SK-N-SH (cell line): Measurements from ENCODE around the gene PUDP. TPM values are rescaled to one million over a fixed set of nuclear protein-coding genes. Genes with fewer than 3 reads are reported as not detected.

Experiments used
- CTCF ChIA-PET: fragments of 300-600, 350-600 bp; formaldehyde crosslinking; extraction: SDS; loops from one replicate; lab custom pipeline; 2021; lab: Yijun Ruan, JAX
- POLR2A ChIA-PET: fragments of 350-600 bp; sonication (Branson Sonifier 250); formaldehyde crosslinking; extraction: SDS; loops from one replicate; lab custom pipeline; 2020; ENCODE audit warnings: antibody characterized with exemption, inconsistent platforms; lab: Yijun Ruan, JAX
- DNase-seq: peaks from one replicate; pipeline ENCODE4 v3.0.0; 2012
- H2AFZ ChIP-seq: fragments of 200-600 bp; sonication (generic); 2 replicates; pipeline ENCODE4 v1.8.1; 2016; ENCODE audit warnings: antibody characterized with exemption, mild to moderate bottlenecking, low read depth
- H3F3A ChIP-seq: fragments of 200-600 bp; sonication (generic); replicated peaks from 2 replicates; pipeline ENCODE3; 2016; ENCODE audit warnings: antibody characterized with exemption, mild to moderate bottlenecking; ENCODE audit not compliant: insufficient read depth
- H3K27ac ChIP-seq, 2 experiments: fragments of 200-500 bp in 1 of 2; fragments of 200-600 bp in 1 of 2; sonication (Bioruptor generic) in 1 of 2; sonication (generic), shearing (Covaris generic) in 1 of 2; 2 replicates each; pipeline versions ENCODE4 v1.5.1 to v1.6.1; 2014 to 2016; ENCODE audit warnings: low read depth in 2 of 2, inconsistent platforms in 1 of 2, low read length in 1 of 2, mild to moderate bottlenecking in 1 of 2, mixed read lengths in 1 of 2
- H3K27me3 ChIP-seq: fragments of 200-600 bp; sonication (generic), shearing (Covaris generic); 2 replicates; pipeline ENCODE4 v1.6.1; 2016; ENCODE audit warnings: mixed run types; ENCODE audit not compliant: insufficient read depth
- H3K36me3 ChIP-seq, 2 experiments: fragments of 200-500 bp in 1 of 2; fragments of 200-600 bp in 1 of 2; sonication (Bioruptor generic) in 1 of 2; sonication (generic) in 1 of 2; replicated peaks in 1 of 2; 2 replicates each; pipeline versions ENCODE3 to v1.5.1; 2014 to 2016; ENCODE audit warnings: low read length in 1 of 2, mild to moderate bottlenecking in 1 of 2; ENCODE audit not compliant: insufficient read depth in 2 of 2, control insufficient read depth in 1 of 2
- H3K4me1 ChIP-seq, 2 experiments: fragments of 200-500 bp in 1 of 2; fragments of 200-600 bp in 1 of 2; sonication (Bioruptor generic) in 1 of 2; sonication (generic), shearing (Covaris generic) in 1 of 2; 2 replicates each; pipeline versions ENCODE4 v1.5.1 to v1.6.1; 2014 to 2016; ENCODE audit warnings: low read depth in 1 of 2, low read length in 1 of 2, mixed run types in 1 of 2; ENCODE audit not compliant: insufficient read depth in 2 of 2, control insufficient read depth in 1 of 2
- H3K4me2 ChIP-seq: fragments of 200-600 bp; sonication (generic), shearing (Covaris generic); 2 replicates; pipeline ENCODE4 v1.6.1; 2017; ENCODE audit warnings: mixed run types
- H3K4me3 ChIP-seq, 2 experiments: fragments of 200-500 bp in 1 of 2; fragments of 200-600 bp in 1 of 2; sonication (Bioruptor generic) in 1 of 2; sonication (generic), shearing (Covaris generic) in 1 of 2; 2 replicates each; pipeline versions ENCODE4 v1.5.1 to v1.8.1; 2014 to 2016; ENCODE audit warnings: low read depth in 2 of 2, inconsistent platforms in 1 of 2, low read length in 1 of 2, mild to moderate bottlenecking in 1 of 2, mixed read lengths in 1 of 2, moderate library complexity in 1 of 2
- H3K79me2 ChIP-seq: fragments of 200-600 bp; sonication (generic); 2 replicates; pipeline ENCODE4 v1.8.1; 2017; ENCODE audit warnings: mild to moderate bottlenecking; ENCODE audit not compliant: insufficient read depth
- H3K9ac ChIP-seq: fragments of 200-600 bp; sonication (generic); 2 replicates; pipeline ENCODE4 v1.6.1; 2017; ENCODE audit warnings: mixed run types
- H3K9me2 ChIP-seq: fragments of 200-600 bp; sonication (generic); 2 replicates; pipeline ENCODE4 v1.6.1; 2017; ENCODE audit warnings: mixed run types
- H3K9me3 ChIP-seq: fragments of 200-600 bp; sonication (generic); 2 replicates; pipeline ENCODE4 v1.6.1; 2017; ENCODE audit warnings: mixed run types, mild to moderate bottlenecking, moderate library complexity
- H4K20me1 ChIP-seq: fragments of 200-600 bp; sonication (generic); 2 replicates; pipeline ENCODE4 v1.6.1; 2017; ENCODE audit warnings: mild to moderate bottlenecking, mixed run types; ENCODE audit not compliant: insufficient read depth
- CHD2 ChIP-seq: fragments of 150-350 bp; IDR thresholded peaks from 2 replicates; pipeline ENCODE4 v1.6.1; 2018; ENCODE audit warnings: low read length; ENCODE audit not compliant: partially characterized antibody
- ELF1 ChIP-seq: IDR thresholded peaks from 2 replicates; pipeline ENCODE4 v1.4.0; 2012
- FOSL2 ChIP-seq: IDR thresholded peaks from 2 replicates; pipeline ENCODE4 v1.4.0; 2012; ENCODE audit warnings: low read depth, mild to moderate bottlenecking, moderate library complexity, borderline replicate concordance
- FOXM1 ChIP-seq: IDR thresholded peaks from 2 replicates; pipeline ENCODE4 v1.4.0; 2012; ENCODE audit warnings: low read depth, mild to moderate bottlenecking
- GABPA ChIP-seq: IDR thresholded peaks from 2 replicates; pipeline ENCODE4 v1.4.0; 2012; ENCODE audit warnings: low read depth, mild to moderate bottlenecking
- GATA2 ChIP-seq: sonication (generic); formaldehyde crosslinking; IDR thresholded peaks from 2 replicates; pipeline ENCODE4 v1.5.0; 2020; ENCODE audit warnings: mild to moderate bottlenecking, missing genetic modification reagents
- JUND ChIP-seq: IDR thresholded peaks from 2 replicates; pipeline ENCODE4 v1.4.0; 2012
- MAX ChIP-seq: IDR thresholded peaks from 2 replicates; pipeline ENCODE4 v1.4.0; 2012; ENCODE audit warnings: low read depth
- MEF2A ChIP-seq: IDR thresholded peaks from 2 replicates; pipeline ENCODE4 v1.4.0; 2012; ENCODE audit warnings: low read depth, borderline replicate concordance
- NRF1 ChIP-seq: IDR thresholded peaks from 2 replicates; pipeline ENCODE4 v1.6.1; 2012; ENCODE audit warnings: low read depth, mild to moderate bottlenecking, low read length
- RAD21 ChIP-seq: IDR thresholded peaks from 2 replicates; pipeline ENCODE4 v1.6.1; 2012; ENCODE audit warnings: mild to moderate bottlenecking, low read length
- RXRA ChIP-seq: IDR thresholded peaks from 2 replicates; pipeline ENCODE4 v1.4.0; 2012; ENCODE audit warnings: low read depth, mild to moderate bottlenecking, borderline replicate concordance
- SMC3 ChIP-seq: IDR thresholded peaks from 2 replicates; pipeline ENCODE4 v1.6.1; 2012; ENCODE audit warnings: low read depth, low read length, improper control_type of control experiment
- TEAD4 ChIP-seq: IDR thresholded peaks from 2 replicates; pipeline ENCODE4 v1.4.0; 2012; ENCODE audit warnings: mild to moderate bottlenecking, borderline replicate concordance; ENCODE audit not compliant: insufficient read depth
- YY1 ChIP-seq: IDR thresholded peaks from 2 replicates; pipeline ENCODE4 v1.4.0; 2012; ENCODE audit warnings: low read depth, mild to moderate bottlenecking
- ZBTB33 ChIP-seq: IDR thresholded peaks from 2 replicates; pipeline ENCODE4 v1.4.0; 2012; ENCODE audit warnings: low read depth, borderline replicate concordance
- WGBS: methylation state at CpG from one replicate; pipeline ENCODE4 v1.1.6; 2017; ENCODE audit warnings: low lambda C conversion rate; 5-methylcytosine and 5-hydroxymethylcytosine counted together
- polyA plus RNA-seq, 3 experiments: library from polyadenylated mRNA; depleted of rRNA; stranded (reverse); fragments of >200 nt; gene quantifications; 2 replicates each; pipeline ENCODE4 v1.2.3, GENCODE V29; 2012
- TF ChIP-seq, protein P1 (sequence below): IDR thresholded peaks from 2 replicates; pipeline ENCODE4; 2012
- TF ChIP-seq, protein P2 (sequence below): IDR thresholded peaks from 2 replicates; pipeline ENCODE4 v1.6.1; 2012; ENCODE audit warnings: mild to moderate bottlenecking, low read depth, low read length, moderate library complexity
- TF ChIP-seq, protein P3 (sequence below): fragments of 150-350 bp; IDR thresholded peaks from 2 replicates; pipeline ENCODE4 v1.6.1; 2016; ENCODE audit warnings: mild to moderate bottlenecking, low read depth, low read length

PUDP gene
- polyA plus RNA-seq, 1 of the 3 experiments (the other 2 are of a cell fraction): 23.0 TPM

DNA sequence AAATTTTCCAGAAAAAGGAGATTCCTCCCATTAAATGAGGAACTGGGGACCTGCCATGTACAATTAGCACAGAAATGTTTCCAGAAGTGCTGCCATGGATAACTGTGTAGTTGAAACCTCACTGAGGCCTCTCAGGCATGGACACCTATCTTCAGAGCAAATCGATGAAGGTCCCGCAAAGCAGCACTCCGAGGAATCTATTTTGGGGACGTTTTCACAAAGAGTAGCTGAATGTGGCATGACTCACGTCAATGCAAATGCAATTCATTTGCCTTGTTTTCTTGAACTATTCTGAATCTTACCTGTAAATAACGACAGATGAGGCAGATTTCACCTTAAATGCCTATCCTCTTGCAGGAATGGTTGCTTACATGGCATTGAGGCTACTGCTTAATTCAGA is 87.5 kb downstream of the PUDP start:
- Histone ChIP-seq H3K9ac (no peak overlapping the region), H3F3A (no peaks in the 10 kb centered on the region)
- no peak for DNase-seq
- TF ChIP-seq RXRA (no peak), FOXM1 (no peak), MAX (no peak)
- TF ChIP-seq, all 33 proteins: peak for 0
- Histone ChIP-seq H3K9me2 (no peaks in the 10 kb centered on the region), H3K4me1 (no peaks in the 10 kb centered on the region; a peak in 1 of 4 replicates), H3K27ac (no peak overlapping the region), H3K4me3 (no peak overlapping the region), H3K36me3 (peaks cover 4 to 12% of the 10 kb centered on the region in 2 experiments), H3K9me3 (no peaks in the 10 kb centered on the region), H3K79me2 (no peaks in the 10 kb centered on the region; the same call in 1 of the 2 replicates), H2AFZ (no peak overlapping the region), H3K4me2 (no peak overlapping the region), H3K27me3 (no peaks in the 10 kb centered on the region), H4K20me1 (no peaks in the 10 kb centered on the region; the same call in 1 of the 2 replicates)
- POLR2A ChIA-PET: no interaction called here
- CTCF ChIA-PET: no interaction called here
- 84% methylated on average over 6 of the region's 6 CpGs for WGBS

GRCh38 chrX:7059859-7060258 is 88.1 kb downstream of the PUDP start:
- Histone ChIP-seq H3K9ac (no peak overlapping the region), H3K4me3 (no peak overlapping the region), H3K27ac (no peak overlapping the region), H3K36me3 (peaks cover 4 to 12% of the 10 kb centered on the region in 2 experiments), H3K9me3 (no peaks in the 10 kb centered on the region), H3K4me1 (no peaks in the 10 kb centered on the region; a peak in 1 of 4 replicates), H3K27me3 (no peaks in the 10 kb centered on the region), H3K4me2 (no peak overlapping the region), H4K20me1 (no peaks in the 10 kb centered on the region; the same call in 1 of the 2 replicates), H3K9me2 (no peaks in the 10 kb centered on the region), H3F3A (no peaks in the 10 kb centered on the region), H2AFZ (no peak overlapping the region), H3K79me2 (no peaks in the 10 kb centered on the region; the same call in 1 of the 2 replicates)
- 97% methylated on average over 4 of the region's 5 CpGs for WGBS
- TF ChIP-seq, protein P1, sequence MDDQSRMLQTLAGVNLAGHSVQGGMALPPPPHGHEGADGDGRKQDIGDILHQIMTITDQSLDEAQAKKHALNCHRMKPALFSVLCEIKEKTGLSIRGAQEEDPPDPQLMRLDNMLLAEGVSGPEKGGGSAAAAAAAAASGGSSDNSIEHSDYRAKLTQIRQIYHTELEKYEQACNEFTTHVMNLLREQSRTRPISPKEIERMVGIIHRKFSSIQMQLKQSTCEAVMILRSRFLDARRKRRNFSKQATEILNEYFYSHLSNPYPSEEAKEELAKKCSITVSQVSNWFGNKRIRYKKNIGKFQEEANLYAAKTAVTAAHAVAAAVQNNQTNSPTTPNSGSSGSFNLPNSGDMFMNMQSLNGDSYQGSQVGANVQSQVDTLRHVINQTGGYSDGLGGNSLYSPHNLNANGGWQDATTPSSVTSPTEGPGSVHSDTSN: no peak
- TF ChIP-seq FOSL2 (no peak), TEAD4 (no peak), GABPA (no peak), MEF2A (no peak), JUND (no peak), FOXM1 (no peak), ZBTB33 (no peak), GATA2 (no peak), NRF1 (no peak), YY1 (no peak), SMC3 (no peak), CHD2 (no peak), RAD21 (no peak), ELF1 (no peak), RXRA (no peak)
- TF ChIP-seq, protein P2, sequence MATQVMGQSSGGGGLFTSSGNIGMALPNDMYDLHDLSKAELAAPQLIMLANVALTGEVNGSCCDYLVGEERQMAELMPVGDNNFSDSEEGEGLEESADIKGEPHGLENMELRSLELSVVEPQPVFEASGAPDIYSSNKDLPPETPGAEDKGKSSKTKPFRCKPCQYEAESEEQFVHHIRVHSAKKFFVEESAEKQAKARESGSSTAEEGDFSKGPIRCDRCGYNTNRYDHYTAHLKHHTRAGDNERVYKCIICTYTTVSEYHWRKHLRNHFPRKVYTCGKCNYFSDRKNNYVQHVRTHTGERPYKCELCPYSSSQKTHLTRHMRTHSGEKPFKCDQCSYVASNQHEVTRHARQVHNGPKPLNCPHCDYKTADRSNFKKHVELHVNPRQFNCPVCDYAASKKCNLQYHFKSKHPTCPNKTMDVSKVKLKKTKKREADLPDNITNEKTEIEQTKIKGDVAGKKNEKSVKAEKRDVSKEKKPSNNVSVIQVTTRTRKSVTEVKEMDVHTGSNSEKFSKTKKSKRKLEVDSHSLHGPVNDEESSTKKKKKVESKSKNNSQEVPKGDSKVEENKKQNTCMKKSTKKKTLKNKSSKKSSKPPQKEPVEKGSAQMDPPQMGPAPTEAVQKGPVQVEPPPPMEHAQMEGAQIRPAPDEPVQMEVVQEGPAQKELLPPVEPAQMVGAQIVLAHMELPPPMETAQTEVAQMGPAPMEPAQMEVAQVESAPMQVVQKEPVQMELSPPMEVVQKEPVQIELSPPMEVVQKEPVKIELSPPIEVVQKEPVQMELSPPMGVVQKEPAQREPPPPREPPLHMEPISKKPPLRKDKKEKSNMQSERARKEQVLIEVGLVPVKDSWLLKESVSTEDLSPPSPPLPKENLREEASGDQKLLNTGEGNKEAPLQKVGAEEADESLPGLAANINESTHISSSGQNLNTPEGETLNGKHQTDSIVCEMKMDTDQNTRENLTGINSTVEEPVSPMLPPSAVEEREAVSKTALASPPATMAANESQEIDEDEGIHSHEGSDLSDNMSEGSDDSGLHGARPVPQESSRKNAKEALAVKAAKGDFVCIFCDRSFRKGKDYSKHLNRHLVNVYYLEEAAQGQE: no peak
- TF ChIP-seq, protein P3, sequence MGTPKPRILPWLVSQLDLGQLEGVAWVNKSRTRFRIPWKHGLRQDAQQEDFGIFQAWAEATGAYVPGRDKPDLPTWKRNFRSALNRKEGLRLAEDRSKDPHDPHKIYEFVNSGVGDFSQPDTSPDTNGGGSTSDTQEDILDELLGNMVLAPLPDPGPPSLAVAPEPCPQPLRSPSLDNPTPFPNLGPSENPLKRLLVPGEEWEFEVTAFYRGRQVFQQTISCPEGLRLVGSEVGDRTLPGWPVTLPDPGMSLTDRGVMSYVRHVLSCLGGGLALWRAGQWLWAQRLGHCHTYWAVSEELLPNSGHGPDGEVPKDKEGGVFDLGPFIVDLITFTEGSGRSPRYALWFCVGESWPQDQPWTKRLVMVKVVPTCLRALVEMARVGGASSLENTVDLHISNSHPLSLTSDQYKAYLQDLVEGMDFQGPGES: no peak
- no peak for DNase-seq
- CTCF ChIA-PET: no interaction called here
- POLR2A ChIA-PET: no interaction called here
